Astrocyte of the cerebellum (primary cell): Measurements from ENCODE around the gene CDH9.

Source experiments
- DNase-seq: peaks from one replicate; pipeline ENCODE4 v3.0.0-alpha.2; 2011; ENCODE audit warnings: low read depth
- H3K4me3 ChIP-seq: 2 replicates; pipeline ENCODE4 v1.5.1; 2011; ENCODE audit warnings: mild to moderate bottlenecking, low read depth, low read length, moderate library complexity
- in situ Hi-C: cut with HindIII; loops from 2 replicates; pipeline ENCODE4 v1.10.0; 2017; ENCODE audit warnings: low sequenced_read_pairs
- TF ChIP-seq, protein P1 (sequence below): IDR thresholded peaks from 2 replicates; pipeline ENCODE4 v1.5.1; 2012; ENCODE audit warnings: low read length, low read depth, moderate library complexity, mild to moderate bottlenecking; ENCODE audit errors: missing control alignments

Gene CDH9

GRCh38 chr5:26981750-26982149 lies 56.6 kb downstream of the CDH9 start:
- DNase-seq, result no peak
- no peak overlapping the region for H3K4me3 ChIP-seq
- in situ Hi-C loops, result no loop called here
- TF ChIP-seq, protein P1, sequence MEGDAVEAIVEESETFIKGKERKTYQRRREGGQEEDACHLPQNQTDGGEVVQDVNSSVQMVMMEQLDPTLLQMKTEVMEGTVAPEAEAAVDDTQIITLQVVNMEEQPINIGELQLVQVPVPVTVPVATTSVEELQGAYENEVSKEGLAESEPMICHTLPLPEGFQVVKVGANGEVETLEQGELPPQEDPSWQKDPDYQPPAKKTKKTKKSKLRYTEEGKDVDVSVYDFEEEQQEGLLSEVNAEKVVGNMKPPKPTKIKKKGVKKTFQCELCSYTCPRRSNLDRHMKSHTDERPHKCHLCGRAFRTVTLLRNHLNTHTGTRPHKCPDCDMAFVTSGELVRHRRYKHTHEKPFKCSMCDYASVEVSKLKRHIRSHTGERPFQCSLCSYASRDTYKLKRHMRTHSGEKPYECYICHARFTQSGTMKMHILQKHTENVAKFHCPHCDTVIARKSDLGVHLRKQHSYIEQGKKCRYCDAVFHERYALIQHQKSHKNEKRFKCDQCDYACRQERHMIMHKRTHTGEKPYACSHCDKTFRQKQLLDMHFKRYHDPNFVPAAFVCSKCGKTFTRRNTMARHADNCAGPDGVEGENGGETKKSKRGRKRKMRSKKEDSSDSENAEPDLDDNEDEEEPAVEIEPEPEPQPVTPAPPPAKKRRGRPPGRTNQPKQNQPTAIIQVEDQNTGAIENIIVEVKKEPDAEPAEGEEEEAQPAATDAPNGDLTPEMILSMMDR, result no peak

GRCh38 chr5:26959290-26959689 lies 79.1 kb downstream of the CDH9 start:
- in situ Hi-C loops, result no loop called here
- DNase-seq, result no peak
- TF ChIP-seq, protein P1, result no peak
- no peak overlapping the region for H3K4me3 ChIP-seq

DNA sequence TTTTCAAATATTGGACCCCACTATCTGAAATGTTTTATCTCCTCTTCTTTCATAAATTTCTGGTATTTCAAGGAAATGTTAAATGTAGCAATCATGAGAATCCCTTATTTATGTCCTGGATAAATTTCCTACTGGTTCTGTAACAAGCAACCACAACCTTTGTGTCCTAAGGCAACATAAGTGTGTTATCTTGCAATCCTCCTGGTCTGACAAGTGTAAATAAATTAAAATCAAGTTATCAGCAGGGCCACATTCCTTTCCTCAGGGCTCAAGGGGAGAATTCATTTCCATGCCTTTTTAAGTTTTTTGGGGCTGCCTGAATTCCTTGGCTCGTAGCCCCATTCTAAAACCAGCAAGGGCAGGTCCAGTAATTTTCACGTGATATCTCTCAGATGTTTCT lies 83.2 kb downstream of the CDH9 start:
- no peak for DNase-seq
- TF ChIP-seq, protein P1, result no peak
- no peak overlapping the region for H3K4me3 ChIP-seq
- in situ Hi-C loops, result no loop called here

GRCh38 chr5:26948921-26949320 lies 89.5 kb downstream of the CDH9 start:
- no peak for DNase-seq
- H3K4me3 ChIP-seq, result no peak overlapping the region
- TF ChIP-seq, protein P1, result no peak
- in situ Hi-C loops, result loop anchor here (5.0 kb wide), 1 partner anchor 42 kb away; no protein-coding TSS in a partner anchor

- no peak overlapping the region for H3K4me3 ChIP-seq
- TF ChIP-seq, protein P1, result no peak
- no peak for DNase-seq
- in situ Hi-C loops, result loop anchor here (5.0 kb wide), 1 partner anchor 39 kb away; no protein-coding TSS in a partner anchor
These were observed 92.5 kb downstream of the CDH9 start for GRCh38 chr5:26945901-26946300.

- no peak overlapping the region for H3K4me3 ChIP-seq
- in situ Hi-C loops, result no loop called here
- TF ChIP-seq, protein P1, result no peak
- DNase-seq, result peak; percentile 28
These were observed 95.9 kb downstream of the CDH9 start for GRCh38 chr5:26942481-26942880.

DNA sequence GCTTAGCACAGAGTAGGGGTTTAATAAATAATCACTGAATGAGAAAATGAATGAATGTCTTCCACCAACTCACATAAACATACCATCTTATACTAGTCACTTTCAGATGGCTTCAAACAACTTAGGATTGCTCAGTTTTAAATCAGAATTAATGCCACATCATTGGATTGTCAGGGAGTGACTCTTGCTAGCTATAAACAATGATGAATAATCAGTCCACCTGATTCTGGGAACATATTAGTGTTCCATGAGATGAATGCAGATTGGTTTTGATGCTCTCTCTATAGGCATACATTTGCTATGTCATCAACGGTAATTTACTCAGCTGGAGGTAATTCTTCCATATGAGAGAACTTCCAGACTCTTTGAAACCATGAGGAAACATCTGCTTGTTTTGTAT lies 97.4 kb downstream of the CDH9 start:
- H3K4me3 ChIP-seq, result no peak overlapping the region
- in situ Hi-C loops, result no loop called here
- TF ChIP-seq, protein P1, result no peak
- DNase-seq, result no peak
